NCI-H526 treated with DMSO at 0.1 percent for 48 hours (cell line): ENCODE data around the gene PFN4.
"Not testable (repeated sequence)": the region's sequence is repeated elsewhere in the genome, so short reads cannot be mapped to it uniquely, and the experiment has no call there.

ENCODE experiments used
- DNase-seq: peaks from one replicate; lab custom pipeline; 2025; lab: John Stamatoyannopoulos, UW

The PFN4 gene

DNA sequence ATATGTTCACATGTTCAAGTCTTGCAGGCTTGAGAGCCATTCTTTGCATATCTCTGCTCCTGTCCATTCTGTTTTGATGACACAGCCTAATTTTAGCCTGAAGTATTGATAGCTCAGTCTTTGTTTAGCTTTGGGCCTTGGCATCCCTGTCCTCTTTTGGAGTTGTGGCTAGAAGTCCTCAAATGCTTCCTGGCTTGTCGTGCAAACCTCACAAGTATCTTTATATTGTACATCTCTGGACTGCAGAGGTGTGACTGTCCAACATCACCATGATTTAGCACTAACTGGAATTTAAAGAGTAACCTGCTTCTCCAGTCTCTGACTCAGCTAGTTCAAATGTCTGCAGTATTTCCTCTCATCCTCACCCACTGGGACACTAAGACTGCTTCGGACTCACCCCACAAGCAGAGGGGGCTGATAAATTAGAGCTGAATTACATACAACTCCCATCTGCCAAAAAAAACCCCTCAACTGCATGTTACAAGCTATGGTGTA, 11.7 kb downstream of the PFN4 start:
- no peak for DNase-seq

DNA sequence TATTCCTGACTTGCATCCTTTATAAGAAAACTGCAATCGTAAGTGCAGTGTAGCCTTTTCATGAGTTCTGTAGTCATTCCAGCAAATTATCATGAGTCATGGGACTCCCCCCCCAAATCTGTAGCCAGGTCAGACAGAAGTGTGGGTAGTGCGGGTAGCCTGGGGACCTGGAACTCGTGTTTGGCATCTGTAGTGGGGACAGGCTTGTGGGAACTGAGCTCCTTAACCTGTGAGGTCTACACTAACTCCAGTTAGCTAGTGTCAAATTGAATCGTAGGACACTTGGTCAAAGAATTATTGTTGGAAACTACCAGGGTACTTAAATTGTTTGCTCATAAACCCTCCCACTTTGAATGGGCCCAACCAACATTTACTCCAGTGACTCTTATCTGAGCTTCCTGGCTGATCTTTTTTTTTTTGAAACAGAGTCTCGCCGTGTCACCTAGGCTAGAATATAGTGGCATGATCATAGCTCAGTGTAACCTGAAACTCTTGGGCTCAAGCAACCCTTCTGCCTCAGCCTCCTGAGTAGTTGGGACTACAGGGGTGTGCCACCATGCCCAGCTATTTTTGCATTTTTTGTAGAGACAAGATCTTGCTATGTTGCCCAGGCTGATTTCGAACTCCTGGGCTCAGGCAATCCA, 12.4 kb downstream of the PFN4 start:
- DNase-seq, result no peak

DNA sequence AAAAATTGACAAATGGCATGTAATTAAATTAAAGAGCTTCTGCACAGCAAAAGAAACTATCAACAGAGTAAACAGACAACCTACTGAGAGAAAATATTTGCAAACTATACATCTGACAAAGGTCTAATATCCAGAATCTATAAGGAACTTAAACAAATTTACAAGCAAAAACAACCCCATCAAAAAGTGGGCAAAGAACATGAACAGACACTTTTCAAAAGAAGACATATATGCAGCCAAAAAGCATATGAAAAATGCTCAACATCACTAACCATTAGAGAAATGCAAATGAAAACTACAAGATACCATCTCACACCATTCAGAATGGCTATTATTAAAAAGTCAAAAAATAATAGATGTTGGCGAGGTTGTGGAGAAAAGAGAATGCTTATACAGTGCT, 13.7 kb downstream of the PFN4 start:
- not testable (repeated sequence) for DNase-seq

DNA sequence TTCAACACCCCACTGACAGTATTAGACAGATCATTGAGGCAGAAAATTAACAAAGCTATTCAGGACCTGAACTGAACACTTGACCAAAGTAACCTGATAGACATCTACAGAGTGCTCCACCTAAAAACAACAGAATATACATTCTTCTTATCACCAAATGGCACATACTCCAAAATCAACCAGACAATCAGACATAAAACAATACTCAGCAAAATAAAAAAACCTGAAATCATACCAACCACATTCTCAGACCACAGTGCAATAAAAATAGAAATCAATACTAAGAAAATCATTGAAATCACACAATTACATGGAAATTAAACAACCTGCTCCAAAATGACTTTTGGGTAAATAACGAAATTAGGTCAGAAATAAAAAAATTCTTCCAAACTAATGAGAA, 15.8 kb downstream of the PFN4 start:
- DNase-seq, result no peak

DNA sequence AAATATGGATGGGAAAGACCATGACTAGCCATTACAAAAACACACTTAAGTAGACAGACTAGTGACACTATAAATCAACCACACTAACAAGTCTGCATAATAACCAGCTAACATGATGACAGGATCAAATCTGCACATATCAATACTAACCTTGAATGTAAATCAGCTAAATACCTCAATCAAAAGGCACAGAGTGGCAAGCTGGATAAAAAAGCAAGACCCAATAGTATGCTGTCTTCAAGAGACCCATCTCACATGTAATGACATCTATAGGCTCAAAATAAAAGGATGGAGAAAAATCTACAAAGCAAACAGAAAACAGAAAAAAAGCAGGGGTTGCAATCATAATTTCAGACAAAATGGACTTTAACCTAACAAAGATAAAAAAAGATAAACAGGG, 16.3 kb downstream of the PFN4 start:
- no peak for DNase-seq

DNA sequence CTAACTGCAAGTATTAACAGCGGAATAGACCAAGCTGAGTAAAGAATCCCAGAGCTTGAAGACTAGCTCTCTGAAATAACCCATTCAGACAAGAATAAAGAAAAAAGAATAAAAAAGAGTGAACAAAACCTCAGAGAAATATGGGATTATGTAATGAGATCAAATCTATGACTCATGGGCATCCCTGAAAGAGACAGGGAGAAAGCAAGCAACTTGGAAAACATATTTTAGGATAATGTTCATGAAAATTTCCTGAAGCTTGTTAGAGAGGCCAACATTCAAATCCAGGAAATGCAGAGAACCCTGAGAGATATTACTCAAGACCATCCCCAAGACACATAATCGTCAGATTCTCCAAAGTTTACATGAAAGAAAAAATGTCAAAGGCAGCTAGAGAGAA, 17.3 kb downstream of the PFN4 start:
- DNase-seq, result no peak

DNA sequence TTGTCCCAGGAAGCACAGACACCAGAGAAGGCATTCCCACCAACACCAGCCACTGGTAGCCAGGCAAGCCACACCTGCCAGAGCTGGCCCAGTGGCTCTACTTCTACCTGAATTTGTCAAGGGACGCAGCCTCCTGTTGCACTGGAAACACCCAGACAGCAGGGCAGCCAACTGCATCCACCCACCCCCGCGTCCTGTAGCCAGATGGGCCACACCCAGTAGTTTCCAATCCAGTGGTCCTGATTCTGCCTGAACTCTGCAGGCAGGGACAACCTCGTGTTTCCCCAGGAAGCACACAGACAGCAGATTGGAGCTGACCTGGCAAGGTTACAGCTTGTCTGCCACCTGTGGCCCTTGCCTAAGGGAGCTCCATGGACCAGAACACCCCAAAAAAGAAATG, 18.2 kb downstream of the PFN4 start:
- DNase-seq, result no peak

DNA sequence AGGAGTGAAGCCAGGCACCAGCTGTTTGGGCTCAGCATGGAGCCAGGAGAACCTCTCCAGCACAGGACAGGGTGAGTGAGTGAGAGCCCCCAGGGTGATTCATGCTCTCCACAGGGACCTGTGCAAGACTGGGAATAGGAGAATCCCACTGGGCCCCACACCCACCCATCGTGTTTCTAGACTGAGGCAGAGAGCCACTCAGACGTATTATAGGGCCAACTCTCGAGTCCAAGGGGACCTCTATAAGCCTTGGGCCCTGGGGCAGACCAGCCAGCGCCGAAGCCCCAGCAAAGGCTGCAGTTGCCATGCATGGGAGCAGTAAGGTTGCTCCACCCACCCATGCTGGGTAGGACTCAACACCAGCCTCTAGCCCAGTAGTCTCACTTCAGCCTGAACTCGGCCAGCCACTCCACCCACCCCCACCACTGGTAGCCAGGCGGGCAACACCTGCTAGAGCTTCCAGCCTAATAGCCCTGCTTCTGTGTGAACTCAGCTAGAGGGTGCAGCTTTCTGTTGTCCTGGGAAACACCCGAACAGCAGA, 19.0 kb downstream of the PFN4 start:
- DNase-seq, result no peak

DNA sequence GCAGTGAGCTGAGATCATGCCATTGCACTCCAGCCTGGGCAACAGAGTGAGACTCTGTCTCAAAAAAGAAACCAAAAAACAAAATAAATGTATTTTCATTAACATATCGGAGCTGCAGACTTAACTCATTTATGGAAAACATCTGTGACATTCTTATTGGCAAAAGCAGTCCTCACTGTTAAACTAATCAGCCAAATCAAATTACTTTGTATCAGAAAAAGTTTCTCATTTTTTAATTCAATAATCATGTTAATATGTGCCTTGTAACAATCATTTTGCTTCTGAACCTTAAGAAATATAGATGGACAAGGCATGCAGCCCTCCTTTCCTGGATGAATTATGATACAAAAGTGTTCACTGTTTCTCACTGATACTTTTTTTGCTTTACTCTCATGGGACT, 20.5 kb downstream of the PFN4 start:
- no peak for DNase-seq

DNA sequence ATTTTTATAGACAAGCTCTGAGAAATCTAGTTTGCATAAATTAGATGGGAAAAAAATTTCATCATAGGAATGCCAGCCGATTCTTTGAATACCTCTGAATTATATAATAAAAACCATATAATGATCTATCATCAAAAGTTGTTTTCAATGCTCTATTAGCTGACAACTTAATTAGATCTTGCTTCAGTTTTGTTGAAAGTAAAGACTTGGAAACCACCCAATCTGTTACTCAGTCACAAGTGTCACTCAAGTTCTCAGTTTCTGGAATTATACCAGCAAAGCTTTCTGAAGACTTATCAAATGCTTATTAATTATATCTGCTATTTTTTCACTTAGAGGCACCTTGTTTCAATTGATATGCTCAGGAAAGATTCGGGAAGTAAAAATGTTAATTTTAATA, 21.1 kb downstream of the PFN4 start:
- DNase-seq, result no peak

DNA sequence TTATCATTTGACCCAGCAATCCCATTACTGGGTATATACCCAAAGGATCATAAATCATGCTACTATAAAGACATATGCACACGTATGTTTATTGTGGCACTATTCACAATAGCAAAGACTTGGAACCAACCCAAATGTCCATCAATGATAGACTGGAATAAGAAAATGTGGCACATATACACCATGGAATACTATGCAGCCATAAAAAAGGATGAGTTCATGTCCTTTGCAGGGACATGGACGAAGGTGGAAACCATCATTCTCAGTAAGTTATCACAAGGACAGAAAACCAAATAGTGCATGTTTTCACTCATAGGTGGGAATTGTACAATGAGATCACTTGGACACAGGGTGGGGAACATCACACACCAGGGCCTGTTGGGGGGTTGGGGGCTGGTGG, 22.4 kb downstream of the PFN4 start:
- not testable (repeated sequence) for DNase-seq

DNA sequence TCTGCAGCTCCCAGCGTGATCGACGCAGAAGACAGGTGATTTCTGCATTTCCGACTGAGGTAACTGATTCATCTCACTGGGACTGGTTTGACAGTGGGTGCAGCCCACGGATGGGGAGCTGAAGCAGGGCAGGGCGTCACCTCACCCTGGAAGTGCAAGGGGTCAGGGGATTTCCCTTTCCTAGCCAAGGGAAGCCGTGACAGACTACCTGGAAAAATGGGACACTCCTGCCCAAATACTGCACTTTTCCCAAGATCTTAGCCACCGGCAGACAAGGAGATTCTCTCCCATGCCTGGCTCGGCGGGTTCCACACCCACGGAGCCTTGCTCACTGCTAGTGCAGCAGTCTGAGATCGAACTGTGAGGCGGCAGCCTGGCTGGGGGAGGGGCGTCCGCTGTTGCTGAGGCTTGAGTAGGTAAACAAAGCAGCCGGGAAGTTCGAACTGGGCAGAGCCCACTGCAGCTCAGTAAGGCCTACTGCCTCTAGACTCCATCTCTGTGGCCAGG, 27.9 kb downstream of the PFN4 start:
- DNase-seq, result not testable (repeated sequence)

DNA sequence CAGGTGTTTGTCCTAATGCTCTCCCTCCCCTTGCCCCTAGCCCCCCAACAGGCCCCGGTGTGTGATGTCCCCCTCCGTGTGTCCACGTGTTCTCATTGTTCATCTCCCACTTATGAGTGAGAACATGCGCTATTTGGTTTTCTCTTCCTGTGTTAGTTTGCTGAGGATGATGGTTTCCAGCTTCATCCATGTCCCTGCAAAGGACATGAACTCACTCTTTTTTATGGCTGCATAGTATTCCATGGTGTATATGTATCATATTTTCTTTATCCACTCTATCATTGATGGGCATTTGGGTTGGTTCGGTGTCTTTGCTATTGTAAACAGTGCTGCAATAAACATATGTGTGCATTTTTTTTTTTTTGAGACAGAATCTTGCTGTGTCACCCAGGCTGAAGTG, 29.9 kb downstream of the PFN4 start:
- not testable (repeated sequence) for DNase-seq

DNA sequence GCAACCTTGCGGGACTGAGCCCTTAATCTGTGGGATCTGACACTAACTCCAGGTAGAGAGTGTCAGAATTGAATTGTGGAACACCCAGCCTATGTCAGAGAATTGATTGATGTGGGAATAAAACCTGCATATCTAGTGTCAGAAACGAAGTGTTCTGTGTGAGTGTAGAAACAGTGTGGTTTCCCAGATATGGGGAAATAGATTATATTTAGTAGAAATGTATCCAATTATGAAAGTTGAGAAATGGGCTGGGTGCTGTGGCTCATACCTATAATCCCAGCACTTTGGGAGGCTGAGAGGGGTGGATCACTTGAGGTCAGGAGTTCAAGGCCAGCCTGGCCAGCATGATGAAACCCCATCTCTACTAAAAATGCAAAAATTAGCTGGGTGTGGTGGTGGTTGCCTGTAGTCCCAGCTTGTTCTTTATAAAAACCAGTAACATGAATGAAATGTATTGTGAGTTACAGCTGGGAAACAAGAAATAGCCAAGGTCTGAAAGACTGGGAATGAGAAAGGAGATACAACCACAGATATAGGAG, 34.2 kb downstream of the PFN4 start:
- DNase-seq, result no peak

DNA sequence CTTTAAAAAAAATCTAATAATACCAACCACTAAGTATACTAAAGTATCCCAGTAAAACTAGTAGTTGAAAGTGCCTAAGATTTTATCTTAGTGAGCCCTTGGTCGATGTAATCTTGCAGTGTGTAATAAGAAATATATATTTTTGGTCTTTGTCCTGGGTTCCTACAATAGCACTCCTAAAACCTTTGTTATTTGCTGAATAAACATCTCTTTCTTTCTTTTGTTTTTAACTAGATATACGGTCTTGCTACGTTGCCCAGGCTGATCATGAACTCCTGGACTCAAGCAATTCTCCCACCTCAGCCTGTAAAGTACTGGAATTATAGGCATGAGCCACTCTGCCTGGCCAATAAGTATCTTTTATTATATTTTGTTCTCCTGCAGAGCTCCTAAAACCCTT, 36.1 kb downstream of the PFN4 start:
- DNase-seq, result no peak

DNA sequence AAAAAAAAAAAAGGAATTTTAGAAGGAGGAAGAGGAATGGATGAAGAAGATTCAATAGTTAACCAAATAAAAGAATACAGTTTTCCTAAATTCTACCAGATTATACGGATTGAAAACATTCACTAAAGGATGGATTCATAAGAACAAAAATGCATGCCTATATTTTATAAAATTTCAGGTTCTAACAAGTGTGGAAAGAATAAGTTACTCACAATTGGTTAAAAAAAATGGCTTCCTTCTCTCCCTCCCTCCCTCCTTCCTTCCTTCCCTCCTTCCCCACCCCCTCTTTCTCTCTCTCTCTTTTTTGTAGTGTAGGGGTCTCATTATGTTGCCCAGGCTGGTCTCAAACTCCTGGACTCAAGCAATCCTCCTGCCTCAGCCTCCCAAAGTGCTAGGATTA, 36.9 kb downstream of the PFN4 start:
- no peak for DNase-seq

DNA sequence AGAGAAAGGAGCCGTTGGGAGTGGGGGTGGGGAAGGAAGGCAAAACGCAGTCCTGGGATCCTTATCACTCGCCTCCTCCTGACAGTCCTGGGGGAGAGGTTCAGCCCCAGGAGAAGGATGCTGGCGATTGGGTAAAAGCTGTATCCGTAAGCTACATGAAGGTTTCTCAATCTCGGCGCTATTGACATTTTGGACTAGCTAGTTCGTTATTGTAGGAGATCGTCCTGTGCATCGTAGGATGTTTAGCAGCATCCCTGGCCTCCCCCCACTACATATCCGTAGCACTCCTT, 38.0 kb downstream of the PFN4 start:
- no peak for DNase-seq

DNA sequence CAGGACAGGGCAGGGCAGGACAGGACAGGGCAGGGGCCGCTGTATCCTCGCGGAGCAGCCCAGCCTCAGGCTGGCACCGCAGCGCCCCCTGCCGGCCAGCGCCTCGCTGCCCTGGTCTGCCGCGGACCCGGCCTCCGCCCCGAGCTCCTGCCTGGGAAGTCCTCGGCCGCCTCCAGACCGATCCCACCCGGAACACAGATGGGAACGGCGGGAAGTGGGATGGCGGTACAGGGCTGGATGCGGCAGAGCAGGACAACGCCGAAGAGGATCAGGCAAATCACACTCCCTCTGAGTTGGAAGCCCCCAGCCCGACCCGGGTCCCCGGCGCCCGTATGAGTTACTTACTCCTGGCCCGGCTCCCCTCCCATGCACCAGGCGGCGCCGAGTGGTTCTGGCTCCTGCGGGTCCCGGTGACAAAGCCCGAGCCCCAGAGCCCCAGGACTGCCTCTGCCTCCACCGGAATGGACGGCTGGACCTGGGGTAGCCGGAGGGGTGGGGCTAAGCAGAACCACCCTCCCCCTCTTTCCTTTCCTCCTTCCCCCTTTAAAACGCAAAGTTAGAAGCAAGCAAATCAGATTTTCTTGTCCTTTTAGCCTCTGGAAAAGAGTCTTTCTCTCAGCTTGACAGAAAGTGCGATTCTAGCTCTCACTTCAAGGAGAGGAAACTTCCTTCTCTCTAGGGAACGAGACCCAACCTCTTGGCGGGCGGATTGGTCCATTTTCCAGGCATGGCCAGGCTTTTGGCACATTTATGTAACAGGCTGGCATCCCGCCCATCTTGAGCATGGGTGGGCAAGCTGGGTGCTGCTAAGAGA, 38.5 kb downstream of the PFN4 start, which contains the start of gene TP53I3:
TSS of gene TP53I3 (minus strand) at position 449 of the 814 bp plus-strand sequence. CDS start 508 bp downstream, outside the sequence.
- DNase-seq, result peak; percentile 80

DNA sequence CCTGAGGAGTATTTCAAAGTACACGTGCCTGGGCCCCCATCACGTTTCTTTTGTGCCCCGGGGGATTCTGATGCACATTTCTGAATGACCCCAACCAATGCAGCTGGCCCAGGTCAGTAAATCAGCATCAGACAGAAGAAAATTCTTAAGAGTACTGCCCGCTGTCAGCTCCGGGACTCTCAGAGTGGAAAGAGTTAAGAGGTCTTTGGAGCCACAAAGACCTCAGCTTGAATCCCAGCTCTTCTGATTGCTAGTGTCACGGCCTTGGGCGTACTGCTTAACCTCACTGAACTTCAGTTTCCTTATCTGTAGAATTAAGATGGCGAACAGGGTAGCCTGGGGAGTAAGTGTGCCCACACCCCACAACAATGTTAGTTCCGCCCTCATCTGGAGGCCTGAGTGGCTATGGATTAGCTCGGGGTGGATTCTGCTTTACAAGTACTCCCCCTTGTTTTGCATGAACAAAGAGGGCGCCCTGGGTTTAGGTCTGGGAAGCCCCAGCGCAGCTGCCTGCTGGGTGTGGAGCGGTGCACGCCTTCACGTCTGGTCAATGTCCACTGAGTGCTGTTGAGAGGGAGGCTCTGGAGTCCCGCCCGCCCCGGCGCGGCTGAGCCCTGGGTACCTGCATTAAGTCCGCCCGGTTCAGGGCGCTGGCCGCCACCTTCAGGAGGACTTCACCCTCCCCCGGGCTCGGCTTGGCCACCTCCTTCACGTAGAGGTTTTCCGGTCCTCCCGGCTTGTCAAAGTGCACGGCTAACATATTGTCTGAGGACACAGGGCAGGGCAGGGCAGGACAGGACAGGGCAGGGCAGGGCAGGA, 39.4 kb downstream of the PFN4 start:
- peak; percentile 85 for DNase-seq

DNA sequence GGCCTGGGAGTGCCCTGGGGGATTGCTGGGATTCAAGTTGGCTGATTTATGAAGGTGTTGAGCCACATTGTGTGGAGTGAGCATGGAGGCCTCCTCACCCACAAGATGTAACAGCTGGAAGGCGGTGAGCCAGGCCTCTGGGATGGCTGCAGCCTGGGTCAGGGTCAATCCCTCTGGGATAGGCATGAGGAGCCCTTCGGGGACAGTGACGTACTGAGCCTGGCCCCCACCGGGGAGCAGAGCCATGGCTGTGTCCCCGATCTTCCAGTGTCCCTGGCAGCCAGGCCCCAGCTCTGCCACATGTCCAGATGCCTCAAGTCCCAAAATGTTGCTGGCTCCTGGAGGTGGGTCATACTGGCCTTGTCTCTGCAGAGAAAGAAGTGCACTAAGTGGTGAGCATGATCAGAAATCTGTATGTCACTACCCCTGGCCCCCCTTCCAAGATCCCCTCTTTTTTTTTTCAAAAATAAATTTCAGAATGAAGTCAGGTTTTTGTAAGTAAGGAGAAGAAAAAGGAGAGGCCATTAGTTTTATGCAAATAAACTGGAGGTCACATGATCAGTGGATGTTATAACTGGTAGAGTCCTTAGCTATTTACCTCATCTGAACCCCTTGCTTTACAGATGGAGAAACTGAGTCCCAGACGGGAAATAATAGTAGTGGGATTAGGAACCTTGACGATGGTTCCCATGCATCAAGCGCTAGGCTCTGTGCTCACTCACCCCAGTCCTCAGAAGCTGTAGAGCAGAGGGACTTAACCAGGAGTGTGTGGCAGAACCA, 40.2 kb downstream of the PFN4 start:
- no peak for DNase-seq

DNA sequence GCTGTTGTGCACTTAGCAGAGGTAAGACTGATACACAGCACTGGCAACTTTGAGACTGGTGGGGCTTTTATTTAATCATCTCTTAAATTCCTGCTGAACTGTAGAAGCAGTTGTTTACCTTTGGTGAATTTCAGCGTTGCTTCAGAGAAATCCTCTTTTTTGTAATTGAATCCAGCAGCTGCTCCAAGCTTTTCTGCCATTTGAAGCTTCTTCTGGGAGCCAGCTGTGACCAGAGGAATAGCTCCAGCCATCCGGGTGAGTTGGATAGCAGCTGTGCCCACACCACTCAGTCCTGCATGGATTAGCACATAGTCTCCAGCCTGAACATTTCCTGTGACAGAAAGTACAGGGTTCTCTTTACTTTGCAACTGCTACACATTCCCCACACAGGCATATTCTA, 42.4 kb downstream of the PFN4 start:
- DNase-seq, result no peak
